Activated T-helper 2 cell treated with anti-CD3 and anti-CD28 coated beads, Interferon-gamma antibody, Interleukin-2, Interleukin-4, amounts not matched to agents 10 μg/mL and 5 μg/mL and 100 μg/mL, durations not matched to agents 14 hours and 24 hours and 36 hours (primary cell): ENCODE measurements around the gene DLAT. TPM values are rescaled to one million over a fixed set of nuclear protein-coding genes. Genes with fewer than 3 reads are reported as not detected.
"Not testable (repeated sequence)": the region's sequence is repeated elsewhere in the genome, so short reads cannot be mapped to it uniquely, and the experiment has no call there.

Source experiments
- DNase-seq: peaks from one replicate; pipeline ENCODE4 v3.0.0; 2021; ENCODE audit warnings: low spot score
- H3K27ac Mint-ChIP-seq: one replicate; pipeline ENCODE4 v1.8.0; 2021; ENCODE audit warnings: mixed read lengths
- H3K27me3 Mint-ChIP-seq: one replicate; pipeline ENCODE4 v1.8.0; 2021; ENCODE audit warnings: low read depth, mixed read lengths
- H3K36me3 Mint-ChIP-seq: one replicate; pipeline ENCODE4 v1.8.0; 2021; ENCODE audit warnings: low read depth, mixed read lengths
- H3K4me1 Mint-ChIP-seq: one replicate; pipeline ENCODE4 v1.8.0; 2021; ENCODE audit warnings: low read depth, mixed read lengths
- H3K4me3 Mint-ChIP-seq: one replicate; pipeline ENCODE4 v1.8.0; 2021; ENCODE audit warnings: low read depth, mild to moderate bottlenecking, moderate library complexity, mixed read lengths
- H3K9me3 Mint-ChIP-seq: one replicate; pipeline ENCODE4 v1.8.0; 2021; ENCODE audit warnings: mixed read lengths
- intact Hi-C: fragments of 100-400 bp; cut with micrococcal nuclease; formaldehyde crosslinking; loops from one replicate; pipeline ENCODE4 v1.15.1; 2023
- total RNA-seq: library from RNA; stranded (reverse); gene quantifications from 2 replicates; pipeline ENCODE4 v1.2.3, GENCODE V29; 2022

The DLAT gene
- total RNA-seq, 1 donor from 2014 or later, result 47.3 TPM

- peaks cover 92% of the 10 kb centered on the region for H3K36me3 Mint-ChIP-seq
- peaks cover 53% of the 10 kb centered on the region for H3K4me1 Mint-ChIP-seq
- H3K27ac Mint-ChIP-seq, result peak within 1 kb of the TSS; percentile 91
- DNase-seq, result peak; percentile 96
- H3K9me3 Mint-ChIP-seq, result no peaks in the 10 kb centered on the region
- peak within 1 kb of the TSS; percentile 99 for H3K4me3 Mint-ChIP-seq
- no peaks in the 10 kb centered on the region for H3K27me3 Mint-ChIP-seq
- intact Hi-C loops, result loop anchor here (1.0 to 10.0 kb wide), 6 partner anchors 12 to 482 kb away; partner anchors contain the start of genes ALG9, CFAP68, DLAT and FDXACB1
These were observed 61.4 kb downstream of the DLAT start, which contains the start of the genes SDHD and TIMM8B for GRCh38 chr11:112086422-112087191. Gene SDHD (plus strand): TSS chr11:112086873. CDS start chr11:112086908, 35 bp downstream. Gene TIMM8B (minus strand): TSS chr11:112086756. CDS start chr11:112086723, 33 bp downstream.

GRCh38 chr11:112087212-112087611 lies 62.0 kb downstream of the DLAT start:
- intact Hi-C loops, result loop anchor here (2.0 to 10.0 kb wide), 3 partner anchors 62 to 482 kb away; partner anchors contain the start of genes ALG9, DLAT and SIK2
- peaks cover 50% of the 10 kb centered on the region for H3K4me1 Mint-ChIP-seq
- H3K4me3 Mint-ChIP-seq, result peak overlapping the region; percentile 99
- H3K9me3 Mint-ChIP-seq, result no peaks in the 10 kb centered on the region
- H3K27me3 Mint-ChIP-seq, result no peaks in the 10 kb centered on the region
- peaks cover 94% of the 10 kb centered on the region for H3K36me3 Mint-ChIP-seq
- H3K27ac Mint-ChIP-seq, result peak overlapping the region; percentile 91
- DNase-seq, result no peak

- peaks cover 39% of the 10 kb centered on the region for H3K36me3 Mint-ChIP-seq
- intact Hi-C loops, H3K4me3 Mint-ChIP-seq, H3K27ac Mint-ChIP-seq, H3K4me1 Mint-ChIP-seq, H3K27me3 Mint-ChIP-seq, DNase-seq, H3K9me3 Mint-ChIP-seq: not testable (repeated sequence)
These were observed 70.1 kb downstream of the DLAT start for GRCh38 chr11:112095302-112095701.

GRCh38 chr11:112096194-112096593 lies 71.0 kb downstream of the DLAT start:
- Mint-ChIP-seq H3K27ac (no peak overlapping the region), H3K4me3 (no peak overlapping the region), H3K9me3 (no peaks in the 10 kb centered on the region), H3K27me3 (no peaks in the 10 kb centered on the region), H3K4me1 (peaks cover 2% of the 10 kb centered on the region), H3K36me3 (peaks cover 32% of the 10 kb centered on the region)
- intact Hi-C loops, result no loop called here
- no peak for DNase-seq

GRCh38 chr11:112097734-112098528 lies 72.7 kb downstream of the DLAT start:
- Mint-ChIP-seq H3K27ac (no peak overlapping the region), H3K4me3 (no peak overlapping the region), H3K4me1 (no peaks in the 10 kb centered on the region), H3K27me3 (no peaks in the 10 kb centered on the region), H3K9me3 (no peaks in the 10 kb centered on the region), H3K36me3 (peaks cover 17% of the 10 kb centered on the region)
- DNase-seq, result no peak
- intact Hi-C loops, result no loop called here

GRCh38 chr11:112100462-112100861 lies 75.3 kb downstream of the DLAT start:
- Mint-ChIP-seq H3K4me3 (no peak overlapping the region), H3K27ac (no peak overlapping the region), H3K4me1 (no peaks in the 10 kb centered on the region), H3K36me3 (peaks cover 9% of the 10 kb centered on the region), H3K9me3 (no peaks in the 10 kb centered on the region), H3K27me3 (no peaks in the 10 kb centered on the region)
- intact Hi-C loops, result no loop called here
- no peak for DNase-seq

- H3K36me3 Mint-ChIP-seq, result no peaks in the 10 kb centered on the region
- H3K4me1 Mint-ChIP-seq, result no peaks in the 10 kb centered on the region
- DNase-seq, result no peak
- H3K27me3 Mint-ChIP-seq, result no peaks in the 10 kb centered on the region
- intact Hi-C loops, result no loop called here
- H3K4me3 Mint-ChIP-seq, result no peak overlapping the region
- no peaks in the 10 kb centered on the region for H3K9me3 Mint-ChIP-seq
- H3K27ac Mint-ChIP-seq, result no peak overlapping the region
These were observed 78.2 kb downstream of the DLAT start for GRCh38 chr11:112103446-112103845.

GRCh38 chr11:112106070-112106469 lies 80.9 kb downstream of the DLAT start:
- no peaks in the 10 kb centered on the region for H3K27me3 Mint-ChIP-seq
- no peak for DNase-seq
- no peaks in the 10 kb centered on the region for H3K36me3 Mint-ChIP-seq
- intact Hi-C loops, result no loop called here
- H3K27ac Mint-ChIP-seq, result no peak overlapping the region
- H3K4me1 Mint-ChIP-seq, result no peaks in the 10 kb centered on the region
- no peak overlapping the region for H3K4me3 Mint-ChIP-seq
- H3K9me3 Mint-ChIP-seq, result no peaks in the 10 kb centered on the region

Other genes with a start within 250 kb of the DLAT start
- gene ALG9, start 153.8 kb upstream of the DLAT start, total RNA-seq, result 33.4 and 39.5 TPM in 2 replicates
- 7.4 and 8.2 TPM in 2 replicates for gene FDXACB1, start 146.2 kb upstream of the DLAT start, total RNA-seq
- gene CFAP68, start 145.9 kb upstream of the DLAT start, total RNA-seq, result 19.4 and 22.2 TPM in 2 replicates
- gene CRYAB, start 113.6 kb upstream of the DLAT start, total RNA-seq, result not detected in 2 replicates
- gene HSPB2, start 112.7 kb upstream of the DLAT start, total RNA-seq, result not detected in 2 replicates
- not detected in 2 replicates for gene C11orf52, start 106.5 kb upstream of the DLAT start, total RNA-seq
- 30.0 and 30.7 TPM in 2 replicates for gene DIXDC1, start 88.1 kb upstream of the DLAT start, total RNA-seq
- gene PIH1D2, start 48.6 kb downstream of the DLAT start, total RNA-seq, result 0.23 and 0.46 TPM in 2 replicates
- 24.6 and 25.0 TPM in 2 replicates for gene NKAPD1, start 48.9 kb downstream of the DLAT start, total RNA-seq
- gene TIMM8B, start 61.3 kb downstream of the DLAT start, total RNA-seq, result 72.6 and 77.5 TPM in 2 replicates
- 81.7 and 91.0 TPM in 2 replicates for gene SDHD, start 61.5 kb downstream of the DLAT start, total RNA-seq
- gene IL18, start 138.7 kb downstream of the DLAT start, total RNA-seq, result 1.5 and 1.7 TPM in 2 replicates
- gene TEX12, start 142.0 kb downstream of the DLAT start, total RNA-seq, result 0.57 TPM in 1 of 2 replicates, not detected in the other
- 1.2 and 1.4 TPM in 2 replicates for gene BCO2, start 150.1 kb downstream of the DLAT start, total RNA-seq
- 30.5 and 33.4 TPM in 2 replicates for gene PTS, start 201.0 kb downstream of the DLAT start, total RNA-seq
- not detected in 2 replicates for gene PLET1, start 235.5 kb downstream of the DLAT start, total RNA-seq